Neuronal stem cell (in vitro differentiated cells): ENCODE measurements around the gene PHACTR3.

ENCODE experiments used
- DNase-seq: peaks from one replicate; pipeline ENCODE4 v3.0.0-alpha.2; 2013; ENCODE audit warnings: low spot score
- H2AFZ ChIP-seq: one replicate; pipeline ENCODE4 v1.6.1; 2013; ENCODE audit warnings: mild to moderate bottlenecking, low read length, inconsistent platforms
- H2AK5ac ChIP-seq: 2 replicates; pipeline ENCODE4 v1.6.1; 2013; ENCODE audit warnings: low read depth, mild to moderate bottlenecking, inconsistent platforms, low read length, moderate library complexity, mixed read lengths
- H2BK120ac ChIP-seq: 2 replicates; pipeline ENCODE4 v1.6.1; 2013; ENCODE audit warnings: low read depth, mild to moderate bottlenecking, inconsistent platforms, low read length, moderate library complexity, mixed read lengths
- H2BK12ac ChIP-seq: one replicate; pipeline ENCODE4 v1.6.1; 2013; ENCODE audit warnings: low read length, inconsistent platforms
- H2BK15ac ChIP-seq: 2 replicates; pipeline ENCODE4 v1.6.1; 2013; ENCODE audit warnings: mild to moderate bottlenecking, low read length, inconsistent platforms, mixed read lengths
- H2BK5ac ChIP-seq: one replicate; pipeline ENCODE4 v1.6.1; 2013; ENCODE audit warnings: inconsistent platforms, mild to moderate bottlenecking, low read length, moderate library complexity
- H3K14ac ChIP-seq: one replicate; pipeline ENCODE4 v1.6.1; 2013; ENCODE audit warnings: low read length, inconsistent platforms
- H3K18ac ChIP-seq: 2 replicates; pipeline ENCODE4 v1.6.1; 2013; ENCODE audit warnings: low read length, inconsistent platforms
- H3K23ac ChIP-seq: 2 replicates; pipeline ENCODE4 v1.6.1; 2013; ENCODE audit warnings: low read depth, mild to moderate bottlenecking, mixed read lengths, low read length, inconsistent platforms; ENCODE audit not compliant: poor library complexity
- H3K27ac ChIP-seq: replicated peaks from 3 replicates; pipeline ENCODE4 v1.5.1; 2013; ENCODE audit warnings: low read length, inconsistent platforms
- H3K27me3 ChIP-seq, 3 experiments: 2 replicates each; pipeline ENCODE4 v1.6.1; 2013; ENCODE audit warnings: low read length in 3 of 3, mild to moderate bottlenecking in 2 of 3, inconsistent platforms in 1 of 3, low read depth in 1 of 3, mixed read lengths in 1 of 3, moderate library complexity in 1 of 3; ENCODE audit not compliant: control insufficient read depth in 3 of 3, insufficient read depth in 3 of 3
- H3K36me3 ChIP-seq, 2 donors: replicated peaks in 1 of 2; 2 replicates each; pipeline ENCODE4 v1.6.1; 2013; ENCODE audit warnings: low read length in 2 of 2; ENCODE audit not compliant: control insufficient read depth in 2 of 2, insufficient read depth in 2 of 2
- H3K4ac ChIP-seq: 2 replicates; pipeline ENCODE4 v1.6.1; 2013; ENCODE audit warnings: inconsistent platforms, mild to moderate bottlenecking, low read length, moderate library complexity
- H3K4me1 ChIP-seq, 2 donors: 1 replicate in 1 of 2; 2 replicates in 1 of 2; pipeline ENCODE4 v1.6.1; 2013; ENCODE audit warnings: low read length in 2 of 2, low read depth in 1 of 2; ENCODE audit not compliant: control insufficient read depth in 2 of 2, insufficient read depth in 1 of 2
- H3K4me2 ChIP-seq: one replicate; pipeline ENCODE4 v1.6.1; 2013; ENCODE audit warnings: mild to moderate bottlenecking, low read length, inconsistent platforms; ENCODE audit not compliant: insufficient read depth, poor library complexity, severe bottlenecking
- H3K4me3 ChIP-seq, 2 donors: 2 replicates each; pipeline ENCODE4 v1.5.1; 2013; ENCODE audit warnings: low read length in 2 of 2, mild to moderate bottlenecking in 2 of 2, inconsistent platforms in 1 of 2, moderate library complexity in 1 of 2
- H3K79me1 ChIP-seq: one replicate; pipeline ENCODE4 v1.6.1; 2013; ENCODE audit warnings: low read depth, mild to moderate bottlenecking, inconsistent platforms, low read length, moderate library complexity
- H3K9ac ChIP-seq: one replicate; pipeline ENCODE4 v1.6.1; 2013; ENCODE audit warnings: mild to moderate bottlenecking, low read depth, low read length, inconsistent platforms; ENCODE audit not compliant: poor library complexity
- H3K9me3 ChIP-seq, 2 donors: replicated peaks in 1 of 2; 2 replicates each; pipeline versions ENCODE3 to v1.6.1; 2013; ENCODE audit warnings: low read length in 2 of 2, mild to moderate bottlenecking in 2 of 2, inconsistent platforms in 1 of 2, low read depth in 1 of 2, mixed read lengths in 1 of 2, moderate library complexity in 1 of 2; ENCODE audit not compliant: control insufficient read depth in 2 of 2, insufficient read depth in 1 of 2
- H4K8ac ChIP-seq: one replicate; pipeline ENCODE4 v1.6.1; 2013; ENCODE audit warnings: low read depth, mild to moderate bottlenecking, inconsistent platforms, low read length, moderate library complexity
- H4K91ac ChIP-seq: one replicate; pipeline ENCODE4 v1.6.1; 2013; ENCODE audit warnings: low read length, low read depth, mild to moderate bottlenecking, inconsistent platforms; ENCODE audit not compliant: poor library complexity
- WGBS, 2 donors: extraction: QIAGEN DNeasy Blood & Tissue Kit; methylation state at CpG; one replicate each; pipeline ENCODE4 v1.1.7; 2013; ENCODE audit warnings: missing lambda C conversion rate in 2 of 2, mixed read lengths in 1 of 2; ENCODE audit not compliant: insufficient read length in 2 of 2, insufficient replicate concordance in 1 of 2; ENCODE audit errors: extremely low coverage in 2 of 2; 5-methylcytosine and 5-hydroxymethylcytosine counted together

PHACTR3 gene

GRCh38 chr20:59604741-59605600 lies 631 bp downstream of the PHACTR3 start:
- Histone ChIP-seq H2BK15ac (no peak overlapping the region), H2BK120ac (no peak overlapping the region), H3K4ac (no peak overlapping the region), H3K18ac (peak overlapping the region; percentile 73), H4K91ac (no peak overlapping the region), H3K4me3 (peak overlapping the region in 1 of 2 donors; percentile 72), H2BK5ac (no peak overlapping the region), H3K27me3 (peaks cover 9 to 71% (median 69%) of the 10 kb centered on the region in 3 experiments), H2AK5ac (no peak overlapping the region), H3K14ac (no peak overlapping the region), H3K9ac (peak overlapping the region; percentile 66), H2BK12ac (no peak overlapping the region), H3K27ac (no peak overlapping the region), H3K9me3 (no peaks in the 10 kb centered on the region), H3K4me1 (peaks cover 0 to 3% of the 10 kb centered on the region in 2 donors), H4K8ac (no peak overlapping the region), H3K79me1 (no peaks in the 10 kb centered on the region), H3K23ac (peak overlapping the region; percentile 82), H3K36me3 (no peaks in the 10 kb centered on the region), H3K4me2 (peak overlapping the region; percentile 87), H2AFZ (peak overlapping the region; percentile 66)
- peak; percentile 18 for DNase-seq
- no CpG with 5 or more reads among the region's 88 CpGs for WGBS, 2 donors

- Histone ChIP-seq H3K18ac (peak overlapping the region; percentile 73), H3K4me3 (peak overlapping the region in 1 of 2 donors; percentile 72), H3K27me3 (peaks cover 9 to 69% (median 65%) of the 10 kb centered on the region in 3 experiments), H2BK120ac (no peak overlapping the region), H2BK15ac (no peak overlapping the region), H3K4ac (no peak overlapping the region), H3K14ac (no peak overlapping the region), H3K79me1 (no peaks in the 10 kb centered on the region), H3K9ac (peak overlapping the region; percentile 66), H3K4me2 (peak overlapping the region; percentile 87), H4K8ac (no peak overlapping the region), H2AK5ac (no peak overlapping the region), H3K27ac (no peak overlapping the region), H4K91ac (no peak overlapping the region), H2BK12ac (no peak overlapping the region), H2AFZ (peak overlapping the region; percentile 66), H3K9me3 (peaks cover 0 to 2% of the 10 kb centered on the region in 2 donors), H3K36me3 (no peaks in the 10 kb centered on the region), H2BK5ac (no peak overlapping the region), H3K4me1 (peaks cover 0 to 3% of the 10 kb centered on the region in 2 donors), H3K23ac (peak overlapping the region; percentile 82)
- no peak for DNase-seq
- no CpG with 5 or more reads among the region's 26 CpGs for WGBS, 2 donors
Observed at GRCh38 chr20:59605601-59606364, 1.4 kb downstream of the PHACTR3 start.

- Histone ChIP-seq H3K23ac (no peak overlapping the region), H3K4ac (no peak overlapping the region), H4K91ac (no peak overlapping the region), H3K9ac (no peak overlapping the region), H2BK12ac (no peak overlapping the region), H3K4me2 (no peak overlapping the region), H3K9me3 (peaks cover 0 to 2% of the 10 kb centered on the region in 2 donors), H2BK5ac (no peak overlapping the region), H3K4me1 (peaks cover 0 to 3% of the 10 kb centered on the region in 2 donors), H2AK5ac (no peak overlapping the region), H3K36me3 (no peaks in the 10 kb centered on the region), H3K27ac (no peak overlapping the region), H2AFZ (no peak overlapping the region), H3K4me3 (no peak overlapping the region), H2BK15ac (no peak overlapping the region), H3K27me3 (peaks cover 9 to 62% (median 59%) of the 10 kb centered on the region in 3 experiments), H2BK120ac (no peak overlapping the region), H4K8ac (no peak overlapping the region), H3K79me1 (no peaks in the 10 kb centered on the region), H3K14ac (no peak overlapping the region), H3K18ac (no peak overlapping the region)
- no peak for DNase-seq
- WGBS, 2 donors = no CpG with 5 or more reads among the region's 4 CpGs
Observed at GRCh38 chr20:59606566-59606965, 2.2 kb downstream of the PHACTR3 start.

- no peak overlapping the region for H3K4me2 ChIP-seq
- H3K4me1 ChIP-seq = peaks cover 0 to 3% of the 10 kb centered on the region in 2 donors
- peaks cover 7 to 44% (median 43%) of the 10 kb centered on the region in 3 experiments for H3K27me3 ChIP-seq
- H4K8ac ChIP-seq = no peak overlapping the region
- no peak overlapping the region for H4K91ac ChIP-seq
- no peak overlapping the region for H3K23ac ChIP-seq
- H3K27ac ChIP-seq = no peak overlapping the region
- H2AFZ ChIP-seq = no peak overlapping the region
- H3K4me3 ChIP-seq = peak overlapping the region in 1 of 2 donors; percentile 18
- peaks cover 0 to 2% of the 10 kb centered on the region in 2 donors for H3K9me3 ChIP-seq
- no peaks in the 10 kb centered on the region for H3K79me1 ChIP-seq
- no CpG with 5 or more reads among the region's 6 CpGs for WGBS, 2 donors
- H3K9ac ChIP-seq = no peak overlapping the region
- no peak overlapping the region for H2BK5ac ChIP-seq
- H2BK15ac ChIP-seq = no peak overlapping the region
- H2BK120ac ChIP-seq = no peak overlapping the region
- no peak for DNase-seq
- H3K18ac ChIP-seq = no peak overlapping the region
- no peak overlapping the region for H3K14ac ChIP-seq
- H2BK12ac ChIP-seq = no peak overlapping the region
- H3K4ac ChIP-seq = no peak overlapping the region
- H3K36me3 ChIP-seq = peaks cover 0 to 1% of the 10 kb centered on the region in 2 donors
- H2AK5ac ChIP-seq = no peak overlapping the region
Observed at GRCh38 chr20:59608396-59608795, 4.1 kb downstream of the PHACTR3 start.
